ENCODE data around the gene EHMT1.

- TF ChIP-seq CTCF (IDR thresholded peaks at IDR 0.05) (no peak), MAX (IDR thresholded peaks at IDR 0.05) (no peak), PBX3 (IDR thresholded peaks at IDR 0.05) (no peak)
These were observed 58.2 kb downstream of the EHMT1 start for GRCh38 chr9:137676998-137677397.

Data from A549 (cell line).